ENCODE data around the gene OXGR1.

- no peak for TF ChIP-seq CHD1 (IDR thresholded peaks at IDR 0.05; ENCODE audit: low read depth, low read length)
- TF ChIP-seq, protein P1, sequence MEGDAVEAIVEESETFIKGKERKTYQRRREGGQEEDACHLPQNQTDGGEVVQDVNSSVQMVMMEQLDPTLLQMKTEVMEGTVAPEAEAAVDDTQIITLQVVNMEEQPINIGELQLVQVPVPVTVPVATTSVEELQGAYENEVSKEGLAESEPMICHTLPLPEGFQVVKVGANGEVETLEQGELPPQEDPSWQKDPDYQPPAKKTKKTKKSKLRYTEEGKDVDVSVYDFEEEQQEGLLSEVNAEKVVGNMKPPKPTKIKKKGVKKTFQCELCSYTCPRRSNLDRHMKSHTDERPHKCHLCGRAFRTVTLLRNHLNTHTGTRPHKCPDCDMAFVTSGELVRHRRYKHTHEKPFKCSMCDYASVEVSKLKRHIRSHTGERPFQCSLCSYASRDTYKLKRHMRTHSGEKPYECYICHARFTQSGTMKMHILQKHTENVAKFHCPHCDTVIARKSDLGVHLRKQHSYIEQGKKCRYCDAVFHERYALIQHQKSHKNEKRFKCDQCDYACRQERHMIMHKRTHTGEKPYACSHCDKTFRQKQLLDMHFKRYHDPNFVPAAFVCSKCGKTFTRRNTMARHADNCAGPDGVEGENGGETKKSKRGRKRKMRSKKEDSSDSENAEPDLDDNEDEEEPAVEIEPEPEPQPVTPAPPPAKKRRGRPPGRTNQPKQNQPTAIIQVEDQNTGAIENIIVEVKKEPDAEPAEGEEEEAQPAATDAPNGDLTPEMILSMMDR (IDR thresholded peaks at IDR 0.05; ENCODE audit: control extremely low read depth in 1 of 3, insufficient read depth in 1 of 3, low read depth in 1 of 3, low read length in 3 of 3) = no peak
- TF ChIP-seq CREB1 (IDR thresholded peaks at IDR 0.05) = no peak
Observed at GRCh38 chr13:96946709-96947311, 47.5 kb downstream of the OXGR1 start.
